ENCODE measurements around the gene HYAL2.

Gene HYAL2

DNA sequence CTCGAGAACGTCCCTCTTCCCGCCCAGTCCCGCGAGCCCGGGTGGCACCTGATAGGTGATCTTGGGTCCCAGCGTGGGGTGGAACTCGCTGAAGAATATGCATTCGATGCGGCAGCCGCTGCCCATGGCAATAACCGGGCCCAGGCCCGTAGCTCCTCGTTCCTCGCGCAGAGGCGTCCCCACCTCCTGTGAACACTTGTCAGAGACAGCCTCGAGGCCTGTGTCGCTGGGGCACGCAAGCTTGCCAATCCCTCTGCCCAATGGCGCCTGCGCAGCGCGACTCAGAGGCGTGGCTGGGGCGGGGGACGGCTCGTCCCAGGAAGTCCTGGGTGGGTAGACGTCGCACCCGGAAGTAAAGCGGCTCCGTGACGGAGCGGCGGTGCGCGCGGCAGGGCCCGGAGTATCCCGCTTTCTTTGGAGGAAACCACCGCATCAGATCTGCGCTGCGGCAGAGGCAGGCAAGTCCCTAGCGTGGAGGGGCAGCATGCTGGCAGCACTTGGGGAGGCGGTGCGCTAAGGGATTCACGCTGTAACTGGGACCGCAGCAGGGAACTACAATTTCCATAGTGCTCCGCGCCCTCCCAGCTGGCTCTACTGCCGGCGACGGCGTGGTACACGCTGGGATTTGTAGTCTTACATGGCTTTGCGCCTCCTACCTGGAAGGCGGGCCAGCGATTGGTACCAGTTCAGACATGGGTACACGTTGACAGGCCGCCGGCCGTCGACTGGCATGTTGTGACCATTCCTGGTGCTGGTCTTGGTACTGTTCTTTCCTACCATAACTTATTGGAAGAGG is 28.2 kb upstream of the HYAL2 start, which contains the start of the genes CYB561D2 and NPRL2:
Gene CYB561D2 (plus strand): TSS at position 336 of the 796 bp plus-strand sequence. CDS start 572 bp downstream, outside the sequence.
Gene NPRL2 (minus strand): TSS at position 249 of the 796 bp plus-strand sequence. CDS start 123 bp downstream, at position 126.
- DNase-seq (ENCODE audit: low spot score) = peak; percentile 99

DNA sequence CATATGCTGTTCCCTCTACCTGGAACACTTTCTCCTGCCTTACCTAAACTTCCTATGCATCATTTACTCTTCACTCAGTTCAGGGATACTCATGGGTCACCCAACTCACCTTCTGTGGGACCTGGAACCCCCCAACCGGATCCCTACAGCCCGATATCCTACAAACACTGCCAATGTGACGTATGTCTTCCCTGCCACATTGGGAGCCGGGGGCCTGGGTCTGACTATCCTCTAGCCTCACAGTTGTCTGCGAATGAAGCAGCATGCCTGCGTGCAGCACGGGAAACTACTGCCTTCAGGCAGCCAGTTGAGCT is 27.6 kb upstream of the HYAL2 start:
- DNase-seq (ENCODE audit: low spot score) = no peak

DNA sequence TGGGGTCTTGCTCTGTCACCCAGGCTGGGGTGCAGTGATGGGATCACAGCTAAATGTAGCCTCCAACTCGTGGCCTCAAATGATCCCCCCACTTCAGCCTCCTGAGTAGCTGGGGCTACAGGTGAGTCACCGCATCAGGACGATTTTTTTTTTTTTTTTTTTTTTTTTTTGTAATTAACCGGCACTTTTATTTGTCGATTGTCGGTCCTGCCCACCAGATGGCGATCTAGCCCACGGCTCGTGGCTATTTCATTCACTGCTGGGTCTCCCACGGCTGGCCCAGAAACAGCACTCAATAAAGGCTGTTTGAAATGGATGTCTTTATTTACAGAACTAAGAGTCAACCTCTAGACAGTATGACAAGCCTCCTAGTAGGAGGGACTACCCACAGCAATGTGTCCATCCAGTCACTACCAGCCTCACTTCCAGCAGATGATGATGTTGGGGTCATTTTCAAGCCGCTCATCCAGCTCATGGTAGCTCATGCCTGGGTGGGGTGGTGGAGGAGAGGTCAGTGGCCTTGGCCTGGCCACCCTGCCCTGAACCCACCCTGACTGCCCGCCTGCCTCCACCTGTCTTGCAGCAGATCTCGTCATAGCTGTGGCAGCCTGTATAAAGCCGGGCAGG is 24.8 kb upstream of the HYAL2 start:
- DNase-seq (ENCODE audit: low spot score) = peak; percentile 76

DNA sequence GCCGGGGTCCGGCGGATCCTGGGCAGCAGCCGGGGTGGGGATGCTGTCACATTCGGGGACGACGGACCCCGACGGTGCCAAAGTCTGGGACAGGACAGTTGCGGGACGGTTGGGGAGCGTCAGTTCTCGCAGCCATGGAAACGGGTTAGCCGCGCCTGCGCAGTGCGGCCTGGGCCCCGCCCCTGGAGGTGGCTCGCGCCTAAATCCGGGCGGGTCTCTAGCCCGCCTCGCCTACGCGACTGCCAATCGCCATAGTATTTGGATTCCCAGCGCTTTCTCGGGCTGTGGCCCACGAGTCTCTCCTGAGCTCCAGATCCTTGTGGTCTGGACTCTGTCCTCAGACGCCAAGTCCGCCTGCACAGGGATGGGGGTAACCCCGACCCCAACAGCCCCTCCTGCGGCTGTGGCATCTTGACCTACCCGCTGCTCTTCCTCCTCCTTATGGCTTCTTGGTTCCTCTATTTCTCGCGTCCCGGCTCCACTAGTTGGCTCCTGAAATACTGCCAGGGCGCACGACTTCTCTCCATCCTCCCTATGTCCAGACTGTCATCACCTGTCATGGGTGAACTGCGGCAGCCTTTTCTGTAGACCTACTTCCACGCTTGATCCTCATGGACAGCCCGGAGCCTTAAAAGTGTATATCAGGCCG is 23.2 kb upstream of the HYAL2 start, which contains the start of gene ZMYND10:
Gene ZMYND10 (minus strand): TSS at position 147 of the 649 bp plus-strand sequence. CDS start 153 bp downstream, outside the sequence.
- peak; percentile 70 for DNase-seq (ENCODE audit: low spot score)

DNA sequence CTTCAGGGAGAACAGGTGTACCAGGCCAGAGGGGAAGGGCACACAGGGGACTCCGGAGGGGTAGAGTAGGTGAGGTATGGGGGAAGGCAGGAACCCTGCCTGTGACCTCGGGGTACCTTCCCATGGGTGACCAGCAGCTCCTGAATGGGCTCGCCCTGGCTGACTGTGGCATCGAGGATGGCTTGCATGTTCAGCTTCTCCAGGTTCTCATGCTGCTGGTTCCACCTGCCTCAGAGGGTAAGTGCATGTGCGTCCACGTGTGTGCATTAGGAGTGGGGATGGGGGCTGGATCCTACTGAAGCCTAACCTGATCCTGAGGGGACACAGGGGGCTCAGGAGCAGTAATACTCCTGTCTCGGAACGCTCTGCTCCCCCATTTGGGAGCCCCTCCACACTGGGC is 22.5 kb upstream of the HYAL2 start:
- DNase-seq (ENCODE audit: low spot score) = no peak

DNA sequence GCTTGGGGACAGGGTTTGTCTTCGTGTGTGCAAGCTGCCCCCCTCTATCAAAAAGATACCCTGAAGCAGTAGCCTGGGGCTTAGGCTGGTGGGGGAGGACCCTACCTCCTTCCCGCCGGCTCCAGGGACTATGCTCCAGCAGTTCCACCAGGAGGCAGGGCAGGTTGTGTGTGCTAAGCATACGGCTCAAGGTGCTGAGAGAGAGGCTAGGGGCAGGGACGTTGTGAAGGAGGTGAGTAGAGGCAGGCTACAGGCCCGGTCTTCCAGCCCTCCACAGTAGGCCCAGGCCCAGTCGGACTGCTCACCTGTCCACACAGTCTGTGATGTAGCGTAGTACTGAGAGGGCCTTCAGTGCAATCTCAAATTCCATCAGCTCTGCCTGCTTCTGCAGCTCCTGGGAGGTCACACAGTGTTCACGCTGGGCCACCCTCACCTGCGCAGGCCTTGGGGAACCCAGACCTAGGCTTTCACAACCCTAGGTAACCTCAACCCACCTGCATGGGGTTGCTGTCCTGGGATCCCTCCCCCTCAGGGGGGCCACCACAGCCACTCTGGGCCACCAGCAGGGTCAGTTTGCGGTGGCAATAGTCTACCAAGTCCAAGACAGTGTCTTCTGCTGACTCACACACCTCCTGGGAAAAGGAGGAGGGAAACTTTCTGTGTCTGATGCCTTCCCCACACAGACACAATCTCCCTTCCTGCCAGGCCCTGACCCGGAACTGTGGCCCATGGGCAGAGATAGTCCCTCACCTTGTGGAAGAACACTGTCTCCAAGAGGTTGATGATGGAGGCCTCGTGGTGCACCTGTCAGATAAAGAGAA is 20.5 kb upstream of the HYAL2 start:
- no peak for DNase-seq (ENCODE audit: low spot score)

DNA sequence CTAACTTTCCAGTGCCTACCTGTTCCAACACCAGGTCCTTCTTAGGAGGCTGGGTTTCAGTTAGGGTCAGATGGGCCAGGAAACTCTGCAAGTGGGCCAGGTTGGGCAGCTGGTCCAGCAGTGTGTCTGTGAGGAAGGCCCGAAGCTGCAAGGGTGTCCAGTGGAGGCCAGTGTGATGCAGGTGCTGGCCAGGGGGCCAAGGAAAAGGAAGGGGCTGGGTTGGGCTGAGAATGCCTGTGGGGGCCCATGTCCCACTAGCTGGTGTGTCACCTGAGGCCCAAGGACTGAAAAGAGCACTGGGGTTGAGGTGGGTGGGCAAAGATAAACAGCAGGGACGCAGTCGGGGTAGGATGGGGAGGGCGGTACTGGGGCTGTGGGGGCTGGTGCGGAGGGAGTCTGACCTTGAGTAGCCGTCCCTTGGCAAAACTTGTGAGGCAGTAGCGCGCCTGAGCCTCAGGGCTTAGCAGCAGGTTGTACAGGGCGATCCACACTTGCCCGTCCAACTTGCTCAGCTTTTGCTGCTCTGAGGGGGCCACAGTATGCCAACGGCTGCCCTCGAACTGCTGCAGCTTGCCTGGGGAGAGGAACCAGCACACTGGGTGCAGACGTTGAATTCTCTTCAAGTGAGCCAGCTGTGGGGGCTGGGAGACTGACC is 19.6 kb upstream of the HYAL2 start:
- no peak for DNase-seq (ENCODE audit: low spot score)

DNA sequence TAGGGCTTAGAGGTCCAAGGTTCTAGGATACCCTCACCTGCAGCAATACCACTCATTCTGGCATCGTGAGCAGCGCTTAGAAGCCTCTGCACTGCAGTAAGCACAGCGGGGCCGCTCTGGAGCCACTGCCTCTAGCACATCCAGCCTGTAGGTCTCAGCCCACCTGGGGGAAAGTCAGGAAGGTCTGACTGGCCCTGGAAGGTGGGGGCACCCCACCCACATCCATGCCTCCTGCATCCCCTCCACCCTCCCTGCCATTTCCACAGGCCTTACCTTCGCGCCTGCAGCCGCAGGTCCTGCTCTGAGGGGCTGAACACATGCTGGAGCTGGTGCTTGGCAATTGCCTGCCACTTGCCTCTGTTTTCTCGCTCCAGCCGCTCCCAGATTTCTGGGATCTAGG is 19.0 kb upstream of the HYAL2 start:
- DNase-seq (ENCODE audit: low spot score) = no peak

DNA sequence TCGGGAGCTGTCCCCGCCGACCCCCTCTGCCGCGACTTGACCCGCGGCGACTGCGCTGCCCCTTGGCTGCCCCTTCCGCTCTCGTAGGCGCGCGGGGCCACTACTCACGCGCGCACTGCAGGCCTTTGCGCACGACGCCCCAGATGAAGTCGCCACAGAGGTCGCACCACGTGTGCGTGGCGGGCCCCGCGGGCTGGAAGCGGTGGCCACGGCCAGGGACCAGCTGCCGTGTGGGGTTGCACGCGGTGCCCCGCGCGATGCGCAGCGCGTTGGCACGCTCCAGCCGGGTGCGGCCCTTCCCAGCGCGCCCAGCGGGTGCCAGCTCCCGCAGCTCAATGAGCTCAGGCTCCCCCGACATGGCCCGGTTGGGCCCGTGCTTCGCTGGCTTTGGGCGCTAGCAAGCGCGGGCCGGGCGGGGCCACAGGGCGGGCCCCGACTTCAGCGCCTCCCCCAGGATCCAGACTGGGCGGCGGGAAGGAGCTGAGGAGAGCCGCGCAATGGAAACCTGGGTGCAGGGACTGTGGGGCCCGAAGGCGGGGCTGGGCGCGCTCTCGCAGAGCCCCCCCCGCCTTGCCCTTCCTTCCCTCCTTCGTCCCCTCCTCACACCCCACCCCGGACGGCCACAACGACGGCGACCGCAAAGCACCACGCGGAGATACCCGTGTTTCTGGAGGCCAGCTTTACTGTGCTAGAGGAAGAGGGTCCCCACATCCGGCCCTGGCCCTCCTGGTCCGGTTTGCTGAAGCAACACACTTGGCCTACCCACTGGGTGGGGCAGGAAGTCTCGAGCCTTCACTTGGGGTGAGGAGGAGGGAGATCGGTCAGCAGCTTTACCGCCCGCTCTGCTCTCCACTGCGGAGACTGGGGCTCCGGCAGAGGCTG is 18.1 kb upstream of the HYAL2 start, which contains the start of gene RASSF1:
Gene RASSF1 (minus strand): TSS at position 389 of the 882 bp plus-strand sequence. CDS start 31 bp downstream, at position 358.
- peak; percentile 50 for DNase-seq (ENCODE audit: low spot score)

DNA sequence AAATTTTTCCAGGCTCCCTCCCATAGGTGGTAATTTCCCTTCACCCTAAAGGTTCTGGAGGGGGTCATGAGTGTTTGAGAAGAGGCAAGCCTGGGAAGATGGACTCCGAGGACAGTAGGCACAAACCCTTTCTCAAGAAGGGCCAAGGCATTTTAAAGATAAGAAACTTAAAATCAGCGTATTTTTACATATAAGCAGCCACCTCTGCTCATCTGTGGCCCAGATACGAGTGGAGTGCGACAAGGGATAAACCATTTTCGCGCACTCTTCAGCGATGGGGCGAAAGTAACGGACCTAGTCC is 17.6 kb upstream of the HYAL2 start:
- DNase-seq (ENCODE audit: low spot score) = no peak

DNA sequence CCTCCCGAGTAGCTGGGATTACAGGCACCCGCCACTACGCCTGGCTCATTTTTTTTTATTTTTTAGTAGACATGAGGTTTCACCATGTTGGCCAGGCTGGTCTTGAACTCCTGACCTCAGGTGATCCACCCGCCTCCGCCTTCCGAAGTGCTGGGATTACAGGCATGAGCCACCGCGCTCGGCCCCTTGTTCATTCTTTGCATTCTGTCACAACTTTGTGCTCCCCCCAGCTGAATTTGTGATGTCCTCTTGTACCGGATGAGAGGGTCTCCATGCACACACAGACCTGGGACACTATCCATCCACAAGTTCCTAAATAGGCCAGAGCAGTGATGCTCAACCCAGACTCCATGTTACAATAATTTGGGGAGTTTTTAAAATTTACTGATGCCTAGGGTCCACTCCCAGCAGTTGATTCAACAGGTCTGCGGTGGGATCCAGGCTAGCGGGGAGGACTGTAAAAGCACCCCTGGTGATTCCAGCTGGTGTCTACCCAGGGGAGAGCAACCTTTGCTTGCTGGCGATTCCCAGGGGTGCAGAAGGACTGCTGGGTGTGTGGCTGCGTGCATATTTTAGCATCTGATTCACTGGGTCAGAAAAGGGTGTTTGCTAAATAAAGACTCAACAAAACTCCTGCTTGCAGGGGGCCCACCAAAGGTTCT is 17.1 kb upstream of the HYAL2 start:
- no peak for DNase-seq (ENCODE audit: low spot score)

DNA sequence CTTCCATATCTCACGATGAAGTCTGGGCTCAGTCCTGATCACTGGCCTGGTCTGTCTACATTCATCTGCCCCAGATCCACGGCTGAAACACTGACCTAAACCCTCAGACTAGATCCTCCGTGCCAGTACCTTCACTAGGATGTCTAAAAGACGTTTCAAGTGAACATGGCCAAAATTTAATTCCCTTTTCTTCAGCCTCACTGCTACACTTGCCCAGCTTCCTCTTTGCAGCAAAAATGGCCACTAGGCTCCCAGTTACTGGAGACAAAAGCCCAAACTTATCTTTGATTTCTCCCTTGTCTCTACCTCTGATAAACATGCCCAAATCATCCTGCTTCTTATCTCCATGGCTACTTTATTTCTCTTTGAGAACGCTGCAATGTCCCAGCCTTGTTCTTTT is 16.4 kb upstream of the HYAL2 start:
- DNase-seq (ENCODE audit: low spot score) = no peak

DNA sequence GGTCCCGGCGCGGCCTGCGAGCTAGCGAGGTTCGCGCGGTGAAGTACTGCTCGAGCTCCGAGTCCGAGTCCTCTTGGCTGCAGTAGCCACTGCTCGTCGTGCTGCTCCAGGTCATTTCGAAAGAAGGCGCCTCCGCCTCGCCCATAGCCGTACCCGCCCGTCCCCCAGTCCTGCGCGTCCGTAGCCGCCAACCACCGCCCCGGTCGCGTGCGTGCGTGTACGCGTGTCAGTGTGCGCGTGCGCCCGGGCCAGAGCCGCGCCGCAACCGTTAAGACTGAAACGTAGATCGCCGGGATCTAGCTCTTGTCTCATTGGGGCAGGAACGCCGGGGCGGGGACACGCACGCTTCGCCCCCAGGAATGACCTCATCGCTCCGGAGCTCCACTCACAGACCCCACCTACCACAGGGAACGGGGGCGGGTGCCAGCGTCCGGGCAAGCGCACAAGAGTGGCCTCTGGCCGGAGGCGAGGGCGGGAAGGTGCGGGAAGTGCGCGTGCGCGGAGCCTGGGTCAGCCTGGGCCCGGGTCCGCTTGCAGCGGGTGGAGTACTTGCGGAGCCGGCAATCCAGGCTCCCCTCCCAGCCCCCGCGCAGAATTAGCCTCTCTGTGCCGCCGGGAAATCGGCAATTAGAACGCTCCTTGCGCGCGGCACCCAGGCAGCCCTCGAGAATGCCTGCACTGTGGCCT is 14.8 kb upstream of the HYAL2 start:
- peak; percentile 95 for DNase-seq (ENCODE audit: low spot score)

DNA sequence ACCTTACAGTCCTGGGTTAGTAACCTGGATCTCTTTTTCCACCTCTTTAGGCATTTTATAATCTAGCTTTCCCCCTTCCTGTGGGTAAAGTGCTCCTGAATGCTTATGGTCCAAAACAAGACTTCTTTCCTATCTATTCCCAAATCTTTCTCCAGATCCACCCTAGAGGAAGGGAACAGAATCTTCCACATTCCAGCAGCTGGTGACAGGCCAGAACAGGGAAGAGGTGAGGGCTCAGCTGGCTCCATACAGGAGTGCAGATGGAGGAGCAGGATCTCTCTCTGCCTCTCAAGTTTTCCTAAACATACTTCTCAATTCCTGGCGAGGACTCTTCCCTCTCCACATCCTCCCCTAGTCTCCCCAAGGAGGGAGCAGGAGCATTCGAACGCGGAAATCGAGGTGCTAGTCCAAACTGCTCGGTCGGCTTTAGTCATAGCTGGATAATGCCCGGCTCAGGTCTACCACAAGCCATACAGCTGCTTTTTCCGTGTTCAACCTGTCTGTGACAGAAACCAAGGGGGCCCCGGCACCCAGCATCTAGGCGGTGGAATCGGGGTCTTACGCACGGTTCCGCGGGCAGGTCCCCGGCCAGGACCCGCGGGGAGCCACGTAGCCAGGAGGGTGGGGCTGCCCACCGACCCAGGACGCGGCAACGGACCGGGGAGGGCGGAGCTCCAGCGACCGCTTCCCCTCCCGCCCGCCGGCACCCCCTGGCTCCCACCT is 14.1 kb upstream of the HYAL2 start:
- no peak for DNase-seq (ENCODE audit: low spot score)

DNA sequence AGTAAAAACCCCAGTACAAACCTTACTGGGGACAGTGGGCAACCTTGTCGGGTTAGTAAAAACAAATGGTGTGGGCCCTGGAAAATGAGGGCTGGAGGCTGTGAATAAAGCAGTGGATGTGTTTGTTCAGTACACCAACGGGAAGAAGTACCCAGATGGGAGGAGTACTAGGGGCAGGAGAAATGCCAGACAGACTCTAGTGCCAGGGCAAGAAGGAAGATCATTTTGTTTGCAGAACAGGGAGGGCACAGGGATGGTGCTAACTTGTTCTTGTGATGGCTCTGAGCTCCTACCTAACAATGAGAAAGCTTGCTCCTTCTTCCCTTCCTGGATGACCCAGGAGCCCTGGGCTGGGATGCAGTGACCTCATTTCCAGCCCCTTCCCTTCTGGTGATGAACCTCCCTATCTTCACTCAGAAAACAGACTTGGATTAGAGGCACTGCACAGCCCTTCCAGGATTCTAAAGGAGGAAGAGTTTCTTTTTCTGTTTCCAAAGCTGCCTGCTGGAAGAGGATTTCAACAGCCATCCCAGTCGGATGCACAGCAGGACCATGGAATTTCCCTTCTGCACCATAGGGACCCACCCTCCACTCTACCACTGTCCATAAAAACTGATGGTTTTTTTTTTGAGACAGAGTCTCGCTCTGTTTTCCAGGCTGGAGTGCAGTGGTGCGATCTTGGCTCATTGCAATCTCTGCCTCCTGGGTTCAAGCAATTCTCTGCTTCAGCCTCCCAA is 12.0 kb upstream of the HYAL2 start:
- no peak for DNase-seq (ENCODE audit: low spot score)

DNA sequence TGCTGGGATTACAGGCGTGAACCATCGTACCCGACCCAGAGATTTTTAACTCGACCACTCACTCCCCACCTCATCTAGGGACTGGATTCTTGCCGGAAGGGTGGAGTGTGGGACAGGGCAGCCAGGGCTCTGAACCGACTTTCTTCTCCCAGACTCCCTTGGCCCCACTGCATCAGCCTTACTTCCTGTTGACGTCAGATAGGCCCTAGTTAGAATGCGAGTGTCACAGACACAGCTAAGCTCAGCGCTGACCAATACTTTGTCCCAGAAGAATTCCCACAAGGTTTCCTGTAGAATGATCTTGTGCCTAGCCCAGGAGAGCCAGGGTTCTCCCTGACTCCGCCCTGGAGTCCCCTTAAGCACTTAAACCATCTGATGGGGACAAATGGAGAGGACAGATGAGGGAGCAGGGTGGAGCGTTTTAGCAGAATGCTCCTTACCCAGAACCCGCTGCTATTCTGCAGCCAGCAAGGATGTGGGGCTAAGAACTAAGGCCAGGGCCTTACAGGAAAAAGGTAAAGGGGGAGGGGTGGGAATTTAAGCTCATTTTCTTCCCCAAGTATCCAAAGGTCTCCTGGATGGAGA is 11.3 kb upstream of the HYAL2 start:
- no peak for DNase-seq (ENCODE audit: low spot score)

DNA sequence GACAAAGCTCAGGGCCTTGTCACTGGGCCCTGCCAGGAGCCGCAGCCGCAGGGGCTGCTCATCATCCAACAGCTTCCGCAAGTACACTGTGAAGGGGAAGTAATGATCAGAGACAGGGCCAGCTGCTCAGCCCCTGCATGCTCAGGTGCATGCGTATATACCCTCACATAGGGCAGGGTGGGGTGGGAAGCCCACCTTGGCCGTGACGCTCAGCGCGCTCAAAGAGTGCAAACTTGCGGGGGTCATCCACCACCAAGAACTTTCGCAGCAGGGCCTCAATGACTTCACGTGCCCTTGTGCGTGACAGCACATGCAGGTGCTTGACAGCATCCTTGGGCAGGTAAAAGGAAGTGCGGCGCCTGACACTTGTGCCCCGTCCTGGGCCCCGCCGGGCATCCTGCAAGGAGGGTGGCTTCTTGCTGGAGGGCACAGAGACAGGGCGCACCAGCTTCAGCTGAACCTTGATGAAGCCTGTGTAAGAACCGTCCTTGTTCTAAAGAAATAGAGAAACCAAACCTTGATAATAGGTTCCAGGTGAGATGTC is 8.9 kb upstream of the HYAL2 start:
- DNase-seq (ENCODE audit: low spot score) = no peak

Data from CD4-positive, alpha-beta T cell treated with Interleukin-6 at 100 ng/mL for 8 hours (primary cell).